Activated T-helper 1 cell treated with anti-CD3 and anti-CD28 coated beads, Interleukin-2, amount 50 U/mL, for 16 hours (primary cell): ENCODE results near the gene ETS1.

Source experiments
- DNase-seq, 2 donors: peaks; one replicate each; pipeline ENCODE4 v3.0.0-alpha.2; 2020; ENCODE audit warnings: low read depth in 1 of 2, low spot score in 1 of 2

ETS1 gene

DNA sequence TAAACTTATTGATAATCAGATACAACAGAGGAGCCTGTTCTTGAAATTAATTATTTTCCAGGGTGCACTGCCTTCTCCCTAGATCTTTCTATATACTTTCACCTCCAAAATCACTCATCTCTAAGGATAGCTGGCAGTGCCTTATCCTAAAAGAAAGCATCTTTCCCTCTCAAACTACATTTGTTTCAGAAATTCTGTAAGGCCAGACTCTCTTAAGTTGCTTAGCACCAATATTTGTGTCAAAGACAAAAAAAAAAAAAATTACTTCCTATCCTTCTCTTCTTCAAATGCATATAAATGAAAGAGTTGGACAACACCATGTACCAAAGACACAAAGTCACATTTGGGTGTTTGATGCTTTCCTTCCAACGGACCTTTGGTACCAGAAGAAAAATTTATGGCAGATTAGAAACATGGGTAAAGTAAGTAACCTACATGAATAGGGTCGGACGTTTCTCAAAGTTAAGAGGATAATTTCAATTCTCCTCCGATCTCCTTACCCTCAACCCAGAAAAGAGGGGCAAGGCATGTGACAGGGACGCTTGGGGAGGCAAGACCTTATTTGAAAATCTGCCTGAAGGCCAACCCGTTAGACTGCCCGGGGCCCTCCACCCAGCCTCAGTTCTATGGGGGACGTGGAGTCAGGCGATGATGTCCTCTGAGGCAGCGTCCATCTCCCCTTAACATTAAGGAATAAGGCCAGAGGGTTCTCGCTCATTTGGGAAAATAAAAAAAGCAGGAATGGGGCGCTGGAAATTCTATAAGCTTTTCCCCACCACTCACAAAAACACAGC, 66.3 kb downstream of the ETS1 start:
- DNase-seq: no peak

DNA sequence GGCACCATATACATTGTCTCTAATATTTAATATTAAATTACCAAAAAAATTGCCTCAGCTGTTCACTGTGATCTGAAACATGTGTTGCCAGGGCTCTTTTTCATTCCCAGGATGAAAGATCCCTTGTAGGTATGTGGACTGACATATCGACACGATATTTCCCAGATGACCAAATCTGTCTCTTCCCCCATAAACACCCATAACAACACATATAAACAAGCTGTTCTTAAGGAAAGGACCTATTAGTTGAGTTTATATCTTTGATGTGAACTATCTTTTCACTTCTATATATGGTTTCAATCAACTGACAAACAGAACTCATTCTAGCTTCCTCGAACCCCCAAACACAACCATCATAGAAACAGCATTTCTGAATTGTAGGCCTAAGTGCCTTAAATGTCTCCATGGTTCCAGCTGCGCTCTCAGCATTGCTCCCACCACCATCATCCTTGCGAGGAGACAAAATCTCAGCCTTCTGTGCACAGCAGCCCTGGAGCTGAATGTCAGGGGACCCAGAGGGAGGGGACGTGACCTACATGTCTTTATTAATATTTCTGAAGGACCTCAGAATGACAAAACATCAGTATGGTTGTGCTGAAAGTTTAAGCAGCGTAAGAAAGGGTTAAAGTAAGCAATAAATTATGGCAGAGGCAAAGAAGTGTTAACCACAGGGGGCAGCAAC, 67.0 kb downstream of the ETS1 start:
- DNase-seq: no peak

DNA sequence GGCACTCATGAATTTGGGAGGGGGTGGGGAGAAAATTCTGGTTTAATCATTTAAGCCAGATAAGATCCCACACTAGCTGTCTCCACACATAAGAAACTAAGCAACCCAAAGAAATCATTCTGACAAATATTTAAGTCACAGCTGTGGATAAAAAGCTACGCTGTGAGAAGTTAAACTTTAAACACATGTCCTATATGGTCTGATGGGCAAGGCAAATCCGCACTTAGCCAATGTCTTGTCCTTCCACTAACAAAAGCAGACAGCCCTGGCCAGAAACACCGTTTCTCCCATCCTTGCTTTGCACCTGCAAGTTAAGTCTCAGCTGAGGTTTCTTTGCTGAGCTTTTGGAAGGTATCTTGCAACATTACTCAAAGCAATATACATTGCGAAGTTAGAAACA, 68.0 kb downstream of the ETS1 start:
- DNase-seq: no peak

DNA sequence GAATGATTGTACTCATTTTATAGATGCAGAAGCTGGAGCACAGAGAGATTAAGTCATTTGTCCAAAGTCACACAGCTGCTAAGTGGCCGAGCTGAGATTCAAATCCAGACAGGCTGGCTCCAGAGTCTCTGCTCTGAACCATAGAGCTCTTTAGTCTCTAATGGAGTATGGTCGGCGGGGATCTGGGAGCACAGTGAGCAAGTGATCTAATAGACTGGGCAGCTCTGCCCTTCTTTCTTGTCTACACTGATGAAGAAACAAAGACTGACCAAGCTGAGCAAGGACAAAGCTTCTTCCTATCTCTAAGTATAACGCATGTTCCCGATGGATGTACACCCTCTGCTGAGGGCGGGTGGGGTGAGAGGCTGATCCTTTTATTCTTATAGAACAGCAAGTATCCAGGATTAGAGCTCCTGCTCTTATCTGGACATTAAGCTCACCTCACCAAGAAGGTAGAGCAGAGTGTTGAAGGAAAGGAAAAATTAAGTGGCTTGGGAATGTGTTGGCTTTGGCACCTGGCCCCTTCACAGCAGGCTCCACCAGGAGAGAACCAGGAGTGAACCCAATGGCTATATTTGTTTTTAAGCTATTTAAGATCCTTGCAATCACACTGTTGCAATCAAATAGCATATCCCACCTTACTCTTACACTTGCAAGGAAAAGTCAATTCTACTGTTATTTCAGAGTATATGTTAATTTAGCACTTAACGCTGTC, 68.7 kb downstream of the ETS1 start:
- no peak for DNase-seq

DNA sequence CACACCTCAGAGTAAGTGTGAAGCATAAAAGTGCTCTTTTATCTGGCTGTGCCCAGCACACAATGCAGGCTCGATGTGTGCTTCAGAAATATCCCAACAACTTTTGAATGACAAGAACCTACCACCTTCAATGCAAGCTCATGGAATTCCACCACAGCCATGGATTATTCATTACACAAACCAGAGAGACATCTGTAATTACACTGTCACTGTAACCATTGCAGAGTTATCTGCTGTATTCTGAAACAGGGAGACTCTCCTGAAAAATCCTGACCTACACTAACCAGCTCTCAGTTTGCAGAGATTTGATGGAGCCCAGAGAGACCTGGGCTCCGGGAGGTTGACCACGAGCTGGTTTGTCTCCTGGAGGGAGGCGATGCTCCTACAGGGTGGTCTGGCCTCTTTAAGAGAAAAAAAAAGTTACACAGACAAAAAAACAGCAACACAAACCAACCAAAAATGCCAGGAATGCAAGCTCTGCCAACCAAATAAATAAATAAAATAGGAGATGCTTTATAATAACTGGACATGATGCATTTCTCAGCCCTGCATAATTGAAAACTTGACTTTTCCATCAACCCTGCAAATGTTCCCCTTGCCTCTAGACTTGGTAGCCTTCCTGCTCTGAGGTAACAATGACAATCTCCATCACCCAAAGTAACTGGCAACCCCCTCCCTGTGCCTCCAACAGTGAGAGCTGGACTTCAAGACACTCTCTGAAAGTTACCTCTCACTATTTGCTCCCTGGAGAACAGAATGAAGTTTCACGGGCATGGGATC, 69.7 kb downstream of the ETS1 start:
- no peak for DNase-seq

DNA sequence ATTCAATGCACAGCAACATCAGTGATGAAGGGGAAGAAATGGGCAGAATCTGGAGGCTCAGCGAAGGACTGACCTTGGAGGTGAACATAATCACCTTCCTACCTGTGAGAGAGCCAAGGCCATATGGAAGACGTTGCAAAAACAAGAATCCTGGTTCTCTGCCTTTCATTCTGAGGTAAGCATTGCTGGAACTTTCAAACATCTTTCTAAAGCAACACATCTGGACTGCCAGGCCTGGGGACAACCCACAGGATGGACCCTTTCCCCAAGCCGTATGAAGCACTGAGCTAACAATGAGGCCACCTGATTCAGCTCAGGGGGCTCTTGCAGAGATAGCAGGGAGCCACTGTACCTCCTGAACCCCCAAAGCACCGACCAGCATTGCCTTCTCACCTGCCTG, 70.5 kb downstream of the ETS1 start:
- DNase-seq: no peak

DNA sequence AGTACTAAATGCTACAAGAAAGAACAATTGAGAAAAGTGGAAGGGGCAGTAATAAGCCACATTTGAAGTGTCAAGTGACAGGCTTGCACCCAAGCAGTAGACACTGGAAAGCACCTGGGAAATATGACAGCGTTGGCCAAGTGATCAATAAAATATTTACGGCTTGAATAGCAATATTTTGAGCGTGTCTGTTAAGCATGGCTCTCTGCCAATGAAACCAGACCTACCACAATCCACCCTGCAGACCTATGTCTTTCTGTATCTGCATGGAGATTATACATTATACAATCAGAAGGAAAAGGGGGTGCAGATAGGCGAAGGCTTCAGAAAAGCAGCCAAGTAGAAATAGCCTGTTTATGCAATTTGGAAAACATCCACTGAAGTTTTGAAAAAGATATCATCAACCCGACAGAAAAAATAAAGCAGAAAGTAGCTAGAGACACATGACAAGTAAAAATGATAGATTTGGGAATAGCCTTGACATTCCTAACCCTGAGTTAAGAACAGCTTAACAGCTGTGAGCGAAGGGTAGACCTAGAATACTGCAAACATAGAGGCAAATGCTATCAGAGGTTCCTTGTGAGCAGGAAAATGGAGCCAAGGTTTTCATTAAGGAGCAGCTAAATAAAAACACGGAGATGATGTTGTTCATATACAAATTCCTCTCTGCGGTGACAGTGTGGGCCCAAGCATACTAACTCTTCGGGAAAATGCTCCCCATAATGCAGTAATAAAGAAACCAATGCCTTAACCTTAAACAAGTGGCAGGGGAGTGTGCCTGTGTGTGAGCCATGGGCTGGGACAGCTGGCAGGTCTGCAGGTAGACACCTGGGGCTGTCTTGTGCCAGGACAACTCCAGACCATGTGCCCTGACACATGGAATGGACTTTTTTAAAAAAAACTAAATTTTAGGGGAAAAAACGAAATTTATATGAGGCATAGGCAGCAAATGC, 71.3 kb downstream of the ETS1 start:
- DNase-seq: no peak

DNA sequence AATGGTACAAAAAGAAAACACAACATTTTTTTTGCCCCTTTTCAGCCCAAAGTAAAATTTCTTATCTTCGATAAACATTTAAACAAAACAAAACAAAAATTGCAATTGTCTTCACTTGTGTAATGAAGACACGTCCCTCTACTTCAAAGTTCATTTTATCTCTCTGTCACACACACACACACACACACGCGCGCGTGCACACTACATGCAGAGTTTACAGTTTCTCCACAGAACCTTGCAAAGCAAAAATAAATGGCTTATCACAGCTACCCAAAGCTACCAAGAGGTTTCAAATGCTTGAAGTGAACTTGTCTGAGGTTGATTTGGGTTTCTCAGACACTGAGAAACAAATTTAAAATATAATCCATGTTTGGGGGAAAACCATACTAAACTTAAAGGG, 72.3 kb downstream of the ETS1 start:
- no peak for DNase-seq

DNA sequence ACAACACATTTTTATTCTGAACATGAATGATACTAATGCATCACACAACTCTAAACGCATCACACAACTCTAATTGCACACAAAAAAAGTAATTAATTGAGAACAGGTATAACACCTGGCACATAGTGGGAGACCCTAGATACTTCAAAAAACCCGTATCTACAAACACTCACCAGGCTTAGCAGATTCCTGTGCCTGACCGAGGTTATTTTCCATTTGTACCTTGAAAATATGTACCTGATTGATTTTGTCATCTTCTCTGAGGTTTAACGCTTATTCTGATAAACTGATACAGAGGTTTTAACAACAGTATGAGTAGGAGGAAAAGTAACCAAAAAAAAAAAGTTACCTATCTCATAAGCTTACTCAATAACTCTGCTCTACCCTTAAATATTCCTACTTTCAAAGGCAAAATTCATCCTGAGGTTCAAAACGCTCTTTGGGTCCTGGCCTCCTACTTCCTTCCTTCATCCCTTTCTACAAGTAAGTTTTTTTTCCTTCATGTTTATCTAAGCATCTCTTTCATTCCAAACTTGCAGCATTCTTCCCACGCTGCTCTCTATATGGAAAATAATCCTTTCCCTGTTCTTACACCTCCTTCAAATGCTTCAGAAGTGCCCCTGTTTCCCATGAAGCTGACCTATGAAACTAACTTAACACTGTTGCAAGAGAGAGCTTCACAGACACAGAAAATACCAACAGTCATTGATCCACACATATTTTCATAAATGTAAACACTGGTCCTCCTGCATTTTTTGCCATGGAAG, 73.3 kb downstream of the ETS1 start:
- no peak for DNase-seq

DNA sequence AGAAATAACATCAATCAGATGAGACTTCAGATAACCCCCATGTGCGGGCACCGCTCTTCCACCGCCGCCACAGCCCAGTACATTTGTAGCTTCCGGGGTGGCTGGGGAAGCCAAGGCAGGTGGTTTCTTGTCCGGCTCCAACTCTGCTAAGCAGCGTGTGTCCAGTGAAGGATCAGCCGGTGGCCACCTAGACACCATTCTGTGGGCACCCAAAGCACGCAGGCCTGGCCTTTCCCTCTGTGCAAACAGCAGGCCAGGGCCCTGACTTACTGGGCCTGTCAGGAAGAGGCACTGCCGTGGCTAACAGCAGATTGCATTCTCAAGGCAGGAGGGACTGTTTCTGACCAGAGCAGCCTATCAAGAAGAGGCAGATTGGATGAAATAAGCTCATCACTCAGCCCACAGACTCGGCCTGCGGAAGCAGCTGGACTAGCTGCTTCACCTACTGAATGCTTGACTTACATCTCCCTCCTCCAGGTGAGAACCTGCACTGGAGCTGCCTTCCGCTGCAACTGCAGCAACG, 74.8 kb downstream of the ETS1 start:
- no peak for DNase-seq

DNA sequence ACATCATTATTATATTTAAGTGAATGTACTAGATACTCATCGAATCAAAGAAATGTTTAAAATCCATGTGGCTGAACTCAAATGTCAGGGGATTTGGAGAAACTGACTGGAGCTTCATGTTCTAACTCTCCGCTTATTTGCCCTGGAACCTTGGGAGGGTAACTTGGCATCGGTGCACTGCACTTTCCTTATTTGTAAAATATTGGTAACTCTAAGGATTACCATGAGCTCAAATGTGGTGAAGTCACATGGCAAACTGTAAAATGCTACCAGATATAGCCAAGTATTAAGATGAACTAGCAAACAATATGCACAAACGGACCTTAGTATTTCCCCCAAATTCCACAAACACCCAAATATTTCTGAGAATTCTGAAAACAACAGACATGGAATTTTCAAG, 75.6 kb downstream of the ETS1 start:
- DNase-seq: no peak

DNA sequence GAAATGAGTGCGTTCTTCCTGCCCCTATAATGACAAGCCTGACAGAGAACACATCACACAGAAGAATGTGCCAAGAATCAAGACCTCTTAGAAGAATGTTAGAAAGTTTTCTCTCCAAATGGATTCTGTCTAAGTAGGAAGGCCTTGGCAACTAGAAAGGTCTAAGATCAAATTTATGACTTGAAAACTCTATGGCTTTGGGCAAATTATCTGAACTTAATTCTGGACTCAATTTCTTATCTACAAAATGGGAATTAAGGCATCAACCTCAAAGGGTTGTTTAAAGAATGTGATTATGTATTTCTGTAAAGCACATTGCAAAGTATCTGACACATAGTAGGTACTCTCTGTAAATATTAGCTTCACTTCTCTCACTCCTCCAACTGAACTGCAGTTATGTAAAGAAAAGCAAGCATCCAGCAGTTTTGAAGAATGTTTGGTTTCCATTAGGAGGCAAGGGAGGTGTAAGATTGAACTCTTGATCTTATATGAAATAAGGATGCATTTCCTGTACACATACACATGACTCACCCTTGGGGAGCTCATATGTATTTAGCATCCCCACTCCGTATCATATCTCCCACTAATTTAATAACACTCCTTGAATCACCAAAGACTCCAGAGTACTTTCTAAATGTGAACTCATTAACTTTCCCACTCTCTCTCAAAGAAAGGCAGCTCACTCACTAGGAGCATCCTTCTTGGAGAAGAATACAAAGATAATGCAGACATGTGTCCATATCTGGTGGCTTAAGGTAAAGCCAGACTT, 77.6 kb downstream of the ETS1 start:
- no peak for DNase-seq

DNA sequence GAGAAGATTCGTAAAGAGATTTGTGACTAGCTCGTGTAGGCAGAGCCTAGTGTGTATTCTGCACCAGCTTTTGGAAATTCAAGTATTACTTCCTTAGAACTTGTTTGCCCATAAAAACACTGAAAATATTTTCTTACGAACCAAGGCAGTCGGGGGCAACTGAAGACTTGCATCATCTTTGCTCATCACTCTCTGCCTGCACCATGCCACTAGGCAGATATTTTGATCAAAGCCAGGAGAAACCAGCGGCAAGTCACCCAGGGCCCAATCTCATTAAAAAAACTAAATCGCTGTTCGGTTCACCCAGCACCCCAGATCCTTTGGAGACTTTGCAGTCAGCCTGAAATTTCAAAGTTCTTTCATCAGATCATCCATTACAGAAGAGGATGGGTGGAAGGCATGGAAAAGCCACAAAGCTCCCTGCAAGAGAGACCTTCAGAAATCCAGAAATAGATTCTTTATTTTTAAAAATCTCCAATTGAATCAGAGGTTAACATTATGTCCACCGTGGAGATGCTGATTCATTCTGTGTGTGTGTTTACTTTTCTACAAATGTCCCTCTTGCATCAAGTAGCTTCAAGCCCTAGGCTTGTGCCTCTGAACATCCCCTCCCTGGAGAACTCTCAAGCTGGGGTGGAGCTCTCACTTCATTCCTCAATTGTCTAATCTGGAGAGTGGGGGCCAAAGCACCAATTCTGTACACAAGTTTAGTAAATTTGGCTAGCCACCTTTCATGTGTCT, 78.4 kb downstream of the ETS1 start:
- DNase-seq: no peak

DNA sequence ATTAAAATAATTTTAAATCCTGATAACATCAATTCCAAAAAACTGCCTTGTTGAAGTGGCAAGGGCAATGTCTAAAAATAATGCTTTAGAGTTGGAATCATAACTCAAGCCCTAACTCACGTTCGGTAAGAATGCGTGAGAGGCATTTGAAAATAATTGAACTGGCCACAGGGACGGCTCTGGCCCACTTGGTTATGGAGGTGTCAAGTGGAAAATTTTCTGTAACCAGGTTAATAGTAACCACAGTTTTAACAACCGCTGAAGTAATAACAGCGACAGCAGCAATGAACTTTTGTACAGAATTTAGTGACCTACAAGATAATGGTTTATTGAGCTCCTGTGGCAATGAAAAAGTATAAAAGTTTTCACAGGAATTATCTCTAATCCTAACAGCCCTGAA, 79.4 kb downstream of the ETS1 start:
- DNase-seq: no peak

DNA sequence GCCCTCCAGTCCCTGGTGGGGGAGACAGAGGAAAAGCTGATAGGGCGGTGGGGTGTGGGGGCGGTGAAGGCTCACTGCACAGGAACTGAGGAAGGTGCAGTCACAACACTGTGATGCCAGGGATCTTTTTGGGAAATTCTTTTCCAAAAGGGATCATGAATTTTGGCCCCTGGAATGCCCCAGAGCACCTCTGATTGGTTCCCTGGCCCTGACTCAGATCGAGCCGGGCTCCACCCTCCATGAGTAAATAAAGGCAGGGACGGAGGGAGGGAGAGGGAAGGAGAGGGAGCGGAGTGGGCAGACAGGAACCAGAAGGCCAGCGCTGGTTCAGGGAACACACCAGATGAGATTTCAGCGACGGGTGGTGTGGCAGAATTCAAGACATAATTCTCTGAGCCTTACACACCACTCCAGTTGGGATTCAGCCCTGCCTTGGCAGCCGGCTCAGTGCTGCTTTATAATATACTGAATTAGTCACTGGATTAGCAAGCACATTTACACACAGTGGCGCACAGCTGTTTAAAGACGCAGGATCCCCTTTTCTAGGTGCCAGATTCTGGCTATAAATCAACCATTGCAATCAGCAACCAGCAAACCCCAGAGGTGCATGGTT, 80.3 kb downstream of the ETS1 start:
- no peak for DNase-seq

DNA sequence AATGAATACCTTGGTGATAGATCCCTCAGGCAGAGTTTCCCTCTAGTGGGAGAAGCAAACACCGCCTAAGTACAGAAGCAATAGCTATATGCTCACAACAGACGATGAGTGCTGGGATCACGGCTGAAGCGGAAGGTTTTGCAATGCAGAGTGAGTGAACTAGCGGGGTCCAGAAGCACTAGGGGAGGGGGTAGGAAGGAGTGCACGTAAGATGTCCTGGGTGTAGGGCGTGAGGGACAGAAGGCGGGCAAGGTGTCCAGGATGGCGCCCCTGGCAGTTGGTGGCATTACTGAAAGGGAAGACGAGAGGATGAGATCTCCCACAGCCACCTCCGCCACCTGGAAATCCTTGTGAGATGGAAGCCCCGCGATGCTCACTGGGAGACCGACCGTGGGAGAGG, 81.0 kb downstream of the ETS1 start:
- no peak for DNase-seq

DNA sequence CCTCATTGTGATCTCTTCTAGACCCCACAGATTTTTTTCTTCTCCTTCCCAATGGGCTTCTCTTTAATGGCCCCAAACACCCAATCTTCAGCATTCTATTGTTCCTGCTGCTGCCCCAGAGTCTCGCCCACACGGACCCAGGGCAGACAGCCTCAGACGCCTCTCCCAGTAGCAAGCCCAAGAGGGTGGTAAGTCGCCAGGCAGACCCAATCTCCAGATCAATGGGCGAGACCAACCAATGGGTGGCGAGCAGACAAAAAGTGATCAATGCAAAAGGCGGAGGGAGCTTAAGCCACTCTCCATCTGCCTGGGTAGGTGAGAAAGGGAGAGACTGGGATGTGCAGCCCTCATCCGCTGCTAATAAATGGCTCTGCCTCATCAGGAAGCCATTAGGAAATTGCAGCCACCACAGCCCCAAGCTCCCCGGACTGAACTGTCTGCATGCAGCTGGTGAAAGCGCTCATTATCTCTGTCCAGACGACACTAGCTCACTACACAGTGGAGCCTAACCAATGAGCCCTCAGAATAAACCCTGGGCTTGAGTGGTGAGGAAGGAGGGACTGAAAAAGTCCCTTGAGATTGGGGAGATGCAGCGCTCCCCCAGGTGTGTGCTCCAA, 81.8 kb downstream of the ETS1 start:
- DNase-seq: no peak
